PC-9 (cell line): Measurements from ENCODE around the gene POLDIP2.

ENCODE experiments used
- EZH2 ChIP-seq: fragments of 200-600 bp; sonication (generic); IDR thresholded peaks from 2 replicates; pipeline ENCODE4 v1.8.0; 2017; ENCODE audit warnings: antibody characterized with exemption, low read depth
- TF ChIP-seq, protein P1 (sequence below): fragments of 200-600 bp; sonication (generic); conservative IDR thresholded peaks from 2 replicates; pipeline ENCODE4 v1.6.1; 2017; ENCODE audit warnings: mixed run types, antibody characterized with exemption, mild to moderate bottlenecking, moderate library complexity

GRCh38 chr17:28325211-28325610 is 32.1 kb downstream of the POLDIP2 start:
- TF ChIP-seq, protein P1, sequence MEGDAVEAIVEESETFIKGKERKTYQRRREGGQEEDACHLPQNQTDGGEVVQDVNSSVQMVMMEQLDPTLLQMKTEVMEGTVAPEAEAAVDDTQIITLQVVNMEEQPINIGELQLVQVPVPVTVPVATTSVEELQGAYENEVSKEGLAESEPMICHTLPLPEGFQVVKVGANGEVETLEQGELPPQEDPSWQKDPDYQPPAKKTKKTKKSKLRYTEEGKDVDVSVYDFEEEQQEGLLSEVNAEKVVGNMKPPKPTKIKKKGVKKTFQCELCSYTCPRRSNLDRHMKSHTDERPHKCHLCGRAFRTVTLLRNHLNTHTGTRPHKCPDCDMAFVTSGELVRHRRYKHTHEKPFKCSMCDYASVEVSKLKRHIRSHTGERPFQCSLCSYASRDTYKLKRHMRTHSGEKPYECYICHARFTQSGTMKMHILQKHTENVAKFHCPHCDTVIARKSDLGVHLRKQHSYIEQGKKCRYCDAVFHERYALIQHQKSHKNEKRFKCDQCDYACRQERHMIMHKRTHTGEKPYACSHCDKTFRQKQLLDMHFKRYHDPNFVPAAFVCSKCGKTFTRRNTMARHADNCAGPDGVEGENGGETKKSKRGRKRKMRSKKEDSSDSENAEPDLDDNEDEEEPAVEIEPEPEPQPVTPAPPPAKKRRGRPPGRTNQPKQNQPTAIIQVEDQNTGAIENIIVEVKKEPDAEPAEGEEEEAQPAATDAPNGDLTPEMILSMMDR = no peak
- TF ChIP-seq EZH2 = no peak
